HG03571 (cell line): ENCODE results near the gene MAP3K5.

ENCODE experiments used
- ATAC-seq: cut with Tn5 transposase; IDR thresholded peaks from one replicate; pipeline ENCODE4 v1.9.1; 2021; ENCODE audit not compliant: unreplicated experiment

Gene MAP3K5

DNA sequence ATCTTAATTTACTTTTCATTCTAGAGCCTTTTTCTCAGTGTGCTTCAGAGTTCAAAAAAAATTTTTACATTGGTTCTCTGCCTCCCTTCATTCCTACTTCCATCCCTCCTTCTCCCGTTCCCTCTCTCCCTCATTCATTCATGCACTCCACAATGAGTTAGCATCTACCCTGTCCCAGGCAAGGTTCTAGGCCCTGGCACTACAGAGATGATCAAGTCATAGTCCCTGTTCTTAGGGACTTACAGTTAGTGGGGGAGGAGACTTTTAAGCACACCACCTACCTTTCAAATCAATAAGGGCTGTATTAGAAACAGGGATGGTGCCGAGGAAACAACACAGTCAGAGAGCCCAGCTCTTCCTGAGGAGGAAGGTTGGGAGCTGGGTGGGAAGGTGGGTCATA lies 40.3 kb downstream of the MAP3K5 start:
- no peak for ATAC-seq

DNA sequence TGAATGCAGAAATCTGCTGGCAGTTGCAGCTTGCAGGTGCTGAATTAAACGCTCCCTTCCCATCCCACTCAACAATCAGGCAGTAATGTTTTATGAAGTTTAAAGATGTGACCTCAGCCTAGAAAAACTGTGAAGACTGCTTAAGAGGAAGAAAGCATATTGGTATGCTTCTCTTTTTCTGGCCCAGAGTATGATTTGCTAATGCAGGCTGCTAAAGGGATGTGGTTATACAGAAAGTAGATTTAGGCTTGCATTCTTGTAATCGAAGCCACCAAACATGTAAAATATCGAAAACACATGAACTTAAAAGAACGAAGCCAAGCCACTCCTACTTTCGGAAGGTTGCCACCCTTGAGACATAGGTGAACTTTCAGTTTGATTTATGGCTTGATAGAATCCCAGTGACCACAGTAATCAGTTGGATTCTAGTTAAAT lies 40.7 kb downstream of the MAP3K5 start:
- ATAC-seq: peak; percentile 87

DNA sequence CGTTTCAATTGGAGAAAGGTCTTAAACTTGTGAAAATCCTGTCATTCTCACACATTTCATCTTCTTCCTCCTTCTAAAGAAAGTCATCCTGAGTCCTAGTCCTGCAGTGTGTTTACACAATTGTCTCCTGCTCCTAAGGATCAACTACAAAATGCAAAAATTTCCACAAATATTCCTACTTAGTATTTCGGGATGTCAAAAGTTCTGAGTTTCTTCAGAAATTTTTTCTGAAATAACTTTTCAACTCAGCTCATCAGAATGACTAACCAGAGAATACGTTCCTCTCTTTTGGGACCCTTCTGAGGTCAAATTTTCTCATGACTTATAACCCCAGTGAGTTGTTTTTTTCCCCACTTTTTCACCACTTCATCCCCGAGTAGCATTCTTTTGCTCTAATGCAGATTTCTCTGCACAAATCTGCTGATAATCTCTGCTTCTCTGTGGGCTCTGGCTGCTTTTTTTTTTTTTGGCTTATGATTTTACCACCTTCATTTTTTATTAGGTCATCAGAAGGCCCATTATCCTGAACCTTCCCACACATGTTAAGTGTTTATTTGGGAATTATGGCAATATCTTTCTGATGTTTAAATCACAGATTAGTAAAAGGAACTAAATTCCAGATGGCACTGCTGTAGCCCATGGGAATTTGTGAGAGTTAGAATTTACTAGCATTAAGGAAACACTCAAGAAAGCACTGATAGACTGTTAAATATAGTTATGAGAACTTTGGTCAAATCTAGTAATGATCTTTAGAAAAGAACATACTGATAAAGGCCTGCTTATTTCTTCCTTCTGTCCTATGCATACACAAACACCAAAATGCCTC lies 41.4 kb downstream of the MAP3K5 start:
- peak; percentile 32 for ATAC-seq

DNA sequence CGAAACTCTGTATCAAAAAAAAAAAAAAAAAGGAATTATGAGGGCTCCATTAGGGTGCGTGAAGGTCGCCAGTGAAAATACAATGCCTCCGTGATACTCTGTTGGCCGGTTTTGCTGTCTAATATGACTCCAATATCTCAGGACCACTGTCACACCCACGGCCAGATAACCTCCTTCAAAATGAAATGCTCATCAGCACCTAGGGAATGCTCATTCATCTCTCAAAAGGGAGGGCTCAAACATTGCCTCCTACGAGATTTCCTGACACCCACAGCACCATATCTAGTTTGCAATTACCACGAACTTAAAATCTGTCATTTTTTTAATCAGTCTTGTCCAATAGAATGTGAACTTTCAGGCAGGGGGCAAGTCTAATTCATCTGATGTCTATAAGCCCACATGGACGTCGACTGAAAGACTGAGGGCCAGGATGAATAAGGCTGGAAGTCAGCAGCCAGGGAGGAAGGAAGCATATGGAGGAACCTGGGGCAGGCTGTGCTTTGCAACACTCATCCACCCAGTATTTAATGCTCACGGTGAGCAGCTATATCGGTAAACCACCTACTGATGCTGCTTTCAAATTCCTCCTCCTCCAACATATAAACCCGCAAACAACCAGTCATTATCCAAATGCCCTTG lies 42.8 kb downstream of the MAP3K5 start:
- ATAC-seq: no peak

DNA sequence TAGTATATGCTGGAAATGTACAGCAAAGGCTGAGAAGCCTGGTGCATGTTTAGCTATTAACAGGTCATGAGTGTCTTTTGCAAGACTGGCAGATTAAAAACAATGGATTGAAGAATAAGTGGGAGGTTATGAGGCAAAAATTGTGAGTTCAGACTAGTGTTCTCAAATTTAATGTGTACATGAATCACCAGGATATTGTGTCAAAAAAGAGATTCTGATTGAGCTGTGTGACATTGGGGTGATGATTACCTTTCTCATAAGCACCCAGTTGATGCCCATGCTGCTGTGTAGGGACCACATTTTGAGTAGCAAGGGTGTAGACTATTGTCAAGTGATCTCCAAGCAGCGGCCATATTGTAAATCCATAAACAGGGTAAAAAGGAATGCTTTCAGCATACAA lies 44.8 kb downstream of the MAP3K5 start:
- no peak for ATAC-seq

DNA sequence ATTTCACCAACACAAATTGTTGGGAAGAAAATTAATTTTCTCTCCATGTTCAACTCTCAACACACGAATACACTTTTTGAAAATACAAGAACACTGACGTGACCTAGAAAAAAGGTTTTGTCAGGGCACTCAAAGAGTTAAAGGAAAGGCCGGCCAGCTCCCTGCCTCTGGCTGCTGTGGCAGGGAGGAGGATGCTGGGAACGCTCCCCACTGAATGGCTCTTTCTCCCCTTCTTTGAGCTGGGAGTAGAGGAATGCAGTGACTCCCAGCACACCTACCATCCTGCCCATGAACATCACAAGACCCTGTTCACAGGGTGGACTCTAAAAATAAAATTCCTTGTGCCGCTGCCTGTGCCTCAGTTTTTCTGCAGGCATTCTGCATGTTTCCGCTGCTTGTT lies 47.0 kb downstream of the MAP3K5 start:
- ATAC-seq: no peak

DNA sequence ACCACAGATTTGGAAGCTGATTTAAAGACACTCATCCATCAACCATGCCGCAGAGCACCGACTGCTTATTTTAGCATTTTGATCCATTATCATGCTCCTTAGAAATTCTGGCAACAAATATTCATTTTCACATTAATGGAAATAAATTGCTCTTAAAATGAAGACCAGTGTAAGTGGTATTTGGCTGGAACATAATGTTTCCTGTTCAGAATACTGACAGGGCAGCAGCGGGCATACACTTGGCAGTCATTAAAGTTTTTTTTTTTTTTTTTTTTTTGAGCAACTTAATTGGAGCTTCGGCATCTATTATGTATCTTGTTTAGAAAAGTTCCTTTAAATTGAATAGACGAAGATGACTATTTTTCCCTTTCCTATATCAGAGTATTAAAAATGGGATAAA lies 47.4 kb downstream of the MAP3K5 start:
- no peak for ATAC-seq

DNA sequence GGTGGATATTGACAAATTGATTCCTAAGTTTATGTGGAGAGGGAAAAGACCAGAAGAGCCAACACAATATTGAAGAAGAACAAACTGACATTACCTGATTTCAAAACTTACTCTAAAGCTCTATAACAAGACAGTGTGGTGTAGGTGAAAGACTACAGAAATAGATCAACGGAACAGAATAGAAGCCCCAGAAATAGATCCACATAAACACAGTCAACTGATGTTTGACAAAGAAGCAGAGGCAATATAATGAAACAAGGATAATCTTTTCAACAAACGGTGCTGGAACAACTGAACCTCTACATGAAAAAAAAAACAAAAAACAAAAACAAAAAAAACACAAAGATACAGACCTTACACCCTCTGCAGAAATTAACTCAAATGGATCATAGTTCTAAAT lies 50.2 kb downstream of the MAP3K5 start:
- no peak for ATAC-seq

DNA sequence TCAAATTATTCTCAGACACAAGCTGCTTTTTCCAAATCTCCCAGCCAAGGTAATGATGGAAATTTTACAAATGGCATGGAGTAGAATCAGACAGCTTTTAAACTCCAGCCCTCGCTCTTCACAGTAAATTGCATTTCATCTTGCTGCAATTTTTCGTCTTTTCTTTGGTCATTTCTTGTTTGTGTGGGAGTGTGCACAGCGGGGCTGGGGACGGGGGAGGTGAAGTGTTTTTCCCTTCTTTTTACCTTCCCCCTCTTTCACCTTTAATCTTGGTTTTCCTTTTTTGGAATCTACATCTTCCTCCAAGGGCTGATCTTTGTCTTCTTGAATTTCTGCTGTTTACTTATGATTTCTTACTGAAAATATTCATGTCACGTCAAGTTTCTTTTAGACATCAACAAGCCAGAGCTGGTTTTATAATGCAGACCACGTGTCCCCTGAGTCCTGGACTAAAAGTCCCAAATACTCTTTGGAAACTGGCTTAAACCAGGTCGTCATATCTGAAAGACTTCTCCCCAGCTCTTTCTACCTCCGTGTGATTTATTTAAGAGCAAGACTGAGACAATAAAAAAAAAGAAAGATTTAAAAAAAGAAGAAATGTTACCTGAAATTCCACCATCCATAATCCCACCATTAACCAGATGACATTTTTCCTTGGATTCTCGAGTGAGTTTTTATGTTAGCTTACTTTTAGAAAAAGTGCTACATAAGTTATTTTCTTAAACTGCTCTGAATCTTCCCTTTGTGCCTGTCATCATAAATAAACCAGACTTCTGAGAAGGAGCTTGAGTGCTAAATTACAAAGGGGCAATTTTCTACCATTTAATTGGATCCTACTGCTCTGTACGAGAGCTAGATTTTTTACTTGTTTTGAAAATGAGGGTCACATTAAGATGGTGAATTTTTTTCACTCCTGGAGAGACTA lies 52.0 kb downstream of the MAP3K5 start:
- no peak for ATAC-seq

DNA sequence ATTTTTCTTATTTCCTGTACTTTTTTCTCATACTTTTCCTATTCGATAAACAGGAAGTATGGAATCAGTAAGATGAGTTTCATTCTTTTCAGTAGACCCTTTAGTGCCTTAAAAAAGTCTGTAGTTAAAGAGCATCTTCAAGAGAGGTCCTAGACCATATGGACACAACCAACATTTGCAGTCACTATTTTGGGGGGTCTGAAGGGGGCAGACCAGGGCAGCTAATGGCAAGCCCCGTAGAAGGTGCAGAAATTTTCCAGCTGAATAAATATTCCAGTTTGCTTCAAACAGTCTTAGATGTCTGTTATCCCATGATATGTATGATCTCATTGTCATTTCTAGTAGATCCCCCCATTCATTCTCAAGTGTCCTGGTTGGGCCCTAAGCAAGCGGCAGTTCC lies 52.8 kb downstream of the MAP3K5 start:
- no peak for ATAC-seq

DNA sequence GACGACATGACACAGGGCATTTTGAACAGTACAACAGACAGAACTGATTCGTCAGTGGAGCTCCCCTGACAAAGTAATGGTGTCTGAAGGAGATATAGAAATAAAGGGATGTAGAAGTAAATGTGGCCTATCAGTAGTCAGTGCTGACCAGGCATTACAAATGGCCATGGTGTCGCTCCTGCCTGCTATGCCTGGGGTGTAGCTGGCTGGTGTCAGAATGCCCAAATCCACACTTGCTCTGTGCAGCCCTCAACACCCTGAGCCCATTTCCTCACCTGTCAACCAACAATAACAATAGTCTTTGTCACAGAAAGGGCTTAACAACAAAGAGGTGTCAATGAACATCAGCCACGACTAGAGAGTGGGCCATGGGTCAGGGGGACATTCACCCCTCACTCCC lies 53.2 kb downstream of the MAP3K5 start:
- no peak for ATAC-seq

DNA sequence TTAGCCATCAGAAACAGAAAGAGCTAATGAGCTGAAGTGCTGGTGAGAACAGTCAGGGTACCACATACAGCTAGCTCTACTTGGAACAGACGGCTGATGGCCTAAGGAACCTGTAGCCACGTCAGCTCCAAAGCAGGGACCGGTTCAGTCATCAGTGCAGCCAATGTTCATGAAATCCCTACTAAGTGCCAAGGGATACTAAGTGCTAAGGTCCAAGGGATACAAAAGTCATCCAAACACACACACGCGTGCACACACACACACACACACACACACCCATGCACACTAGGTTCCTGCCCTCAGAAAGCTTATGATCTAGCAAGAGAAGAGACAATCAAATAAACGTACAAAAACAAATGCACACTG lies 53.6 kb downstream of the MAP3K5 start:
- ATAC-seq: no peak

DNA sequence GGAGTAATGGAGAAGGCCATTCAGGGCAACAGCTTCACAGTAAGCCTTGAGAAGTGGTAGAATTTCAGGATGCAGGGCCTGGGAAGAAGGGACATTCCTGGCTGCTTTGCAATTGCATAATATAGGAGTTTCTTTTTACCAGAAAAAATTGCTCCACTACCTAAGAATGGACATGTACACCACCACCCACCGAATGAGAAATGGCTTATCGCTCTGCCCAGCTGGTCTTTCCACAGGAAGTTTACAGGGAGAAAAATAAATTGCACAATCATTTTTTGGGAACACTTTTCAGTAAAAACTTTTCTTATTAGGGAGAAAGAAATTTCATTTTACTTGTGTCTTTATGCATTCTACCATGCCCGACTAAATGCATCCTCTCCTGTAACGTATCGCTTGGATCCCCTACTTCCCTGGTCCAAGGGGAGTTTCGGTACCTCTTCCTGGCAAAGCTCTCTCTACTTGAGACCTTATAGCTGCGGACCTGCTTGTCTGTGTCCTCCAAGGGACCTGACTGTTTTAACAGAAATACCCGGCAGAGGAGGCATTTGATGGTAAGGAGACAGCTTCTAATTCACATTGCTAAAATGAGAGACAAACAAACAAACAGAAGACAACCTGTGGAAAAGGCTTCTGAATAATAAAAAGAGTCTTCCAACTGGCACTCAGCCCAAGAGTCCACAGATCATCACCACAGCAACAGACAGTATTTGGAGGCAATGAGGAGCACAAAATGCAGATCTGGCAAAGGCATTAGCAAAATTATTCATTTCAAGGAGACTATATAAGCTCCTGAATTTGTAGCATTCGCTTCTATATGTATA lies 54.2 kb downstream of the MAP3K5 start:
- ATAC-seq: no peak

DNA sequence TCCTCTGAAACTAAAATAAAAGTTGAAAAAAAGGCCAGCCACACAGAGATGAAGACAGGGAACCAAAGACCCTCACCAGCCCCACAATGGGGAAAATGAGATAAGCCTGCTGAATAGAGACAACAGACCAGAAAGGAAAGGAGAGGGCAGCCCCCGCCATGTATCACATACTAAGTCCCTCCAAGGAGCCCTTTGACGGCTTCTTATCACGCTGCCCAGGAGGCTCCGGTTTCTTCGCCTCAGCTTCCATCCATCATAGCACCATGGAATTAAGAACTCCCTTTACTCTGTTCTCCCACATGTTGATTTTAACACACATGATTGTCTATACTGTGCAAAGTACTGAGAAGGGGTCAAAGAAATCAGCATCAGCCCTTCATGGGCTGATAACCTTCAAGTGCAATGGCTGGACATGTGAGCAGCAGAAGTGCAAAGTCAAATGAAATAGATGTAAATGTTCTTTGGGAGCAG lies 54.9 kb downstream of the MAP3K5 start:
- no peak for ATAC-seq

DNA sequence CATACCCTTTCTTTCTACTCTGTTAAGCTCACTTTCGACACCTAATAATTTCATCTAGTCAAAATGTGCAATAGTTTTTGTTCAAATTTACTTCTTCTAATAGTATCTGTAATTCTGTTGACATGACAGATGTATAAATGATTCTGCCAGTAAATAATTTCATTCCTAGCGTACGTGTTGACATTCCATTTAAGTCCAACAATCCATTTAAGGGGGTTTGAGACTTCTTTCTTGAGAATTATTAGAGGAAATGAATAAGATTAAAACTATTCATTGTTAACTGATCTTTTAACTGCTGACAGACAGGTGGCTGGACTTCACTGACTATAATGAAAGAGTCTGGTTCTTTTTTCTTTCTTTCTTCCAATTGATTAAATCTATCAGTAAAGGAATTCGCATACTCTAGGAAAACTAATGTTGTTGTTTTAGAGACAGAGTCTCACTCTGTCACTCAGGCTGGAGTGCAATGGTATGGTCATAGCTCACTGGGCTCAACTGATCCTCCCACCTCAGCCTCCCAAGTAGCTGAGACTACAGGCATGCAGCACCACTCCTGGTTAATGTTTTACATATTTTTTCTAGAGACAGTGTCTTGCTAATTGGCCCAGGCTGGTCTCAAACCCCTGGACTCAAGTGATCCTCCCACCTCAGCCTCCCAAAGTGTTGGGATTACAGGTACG lies 55.9 kb downstream of the MAP3K5 start:
- ATAC-seq: no peak

DNA sequence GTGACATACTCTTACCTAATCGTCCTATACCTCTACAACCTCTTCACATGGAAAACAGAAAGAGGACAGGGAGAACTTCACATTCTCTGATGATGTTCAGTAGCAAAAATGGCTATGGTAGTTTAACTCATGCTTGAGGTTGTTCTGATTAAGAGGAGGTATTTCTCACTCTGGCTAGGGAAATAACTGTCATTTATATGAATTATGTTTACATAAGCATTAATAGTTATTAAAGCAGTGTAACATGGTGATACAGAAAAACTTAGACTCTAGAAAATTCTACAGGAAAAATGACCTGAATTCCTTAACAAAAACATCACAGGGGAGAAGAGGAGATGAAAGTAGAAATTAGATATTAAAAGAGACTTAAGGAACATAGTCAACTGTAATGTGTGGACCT lies 57.3 kb downstream of the MAP3K5 start:
- no peak for ATAC-seq

DNA sequence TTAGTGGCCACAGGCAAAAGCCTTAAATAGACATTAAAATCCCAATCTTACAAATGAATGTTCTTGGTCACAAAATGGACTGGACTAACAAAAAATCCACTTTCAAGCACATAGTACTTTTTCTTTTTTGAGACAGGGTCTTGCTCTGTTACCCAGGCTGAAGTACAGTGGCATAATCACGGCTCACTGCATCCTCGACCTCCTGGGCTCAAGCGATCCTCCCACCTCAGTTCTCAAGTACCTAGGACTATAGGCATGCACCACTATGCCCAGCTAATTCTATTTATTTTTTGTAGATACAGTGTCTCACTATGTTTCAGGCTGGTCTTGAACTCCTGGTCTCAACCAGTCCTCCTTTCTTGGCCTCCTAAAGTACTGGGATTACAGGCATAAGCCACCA lies 59.4 kb downstream of the MAP3K5 start:
- ATAC-seq: no peak

DNA sequence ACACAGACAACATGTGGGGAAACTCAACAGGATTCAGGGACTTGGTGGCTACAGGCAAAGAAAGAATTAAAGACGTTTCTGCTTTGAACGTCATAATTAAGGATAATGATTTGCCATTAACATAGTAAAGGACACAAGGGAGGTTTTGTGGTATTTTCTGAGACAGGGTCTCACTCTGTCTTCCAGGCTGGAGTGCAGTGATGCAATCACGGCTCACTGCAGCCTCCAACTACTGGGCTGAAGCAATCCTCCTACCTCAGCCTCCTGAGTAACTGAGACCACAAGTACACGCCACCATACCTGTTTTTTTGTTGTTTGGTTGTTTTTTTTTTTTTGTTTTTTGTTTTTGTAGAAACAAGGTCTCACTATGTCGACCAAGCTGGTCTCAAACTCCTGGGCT lies 62.4 kb downstream of the MAP3K5 start:
- no peak for ATAC-seq

DNA sequence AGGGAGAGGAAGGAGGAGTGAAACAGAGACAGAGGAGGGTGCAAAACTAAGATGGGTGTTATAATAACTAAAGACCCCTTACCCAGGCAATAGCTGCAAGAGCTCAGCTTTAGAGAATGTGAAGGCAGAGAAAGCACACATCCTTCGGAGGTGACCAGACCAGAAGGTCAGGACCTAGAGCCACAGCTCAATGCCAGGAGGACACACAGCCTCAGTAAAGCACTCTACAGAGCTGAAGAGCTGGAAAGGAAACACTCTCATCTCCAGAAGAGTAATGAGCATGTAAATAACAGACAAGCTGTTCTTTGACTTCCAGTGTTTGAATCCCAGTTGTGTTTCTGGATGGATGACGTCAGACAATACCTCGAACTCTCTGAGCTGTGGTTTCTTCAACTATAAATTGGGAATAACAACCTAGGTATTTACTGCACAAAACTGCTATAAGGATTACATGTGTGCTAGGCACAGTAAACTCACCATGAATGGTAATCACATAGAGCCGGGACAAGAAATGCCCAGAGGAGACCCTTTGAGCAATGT lies 63.2 kb downstream of the MAP3K5 start:
- no peak for ATAC-seq
